M059J (cell line): ENCODE results near the gene GABBR2. TPM values are rescaled to one million over a fixed set of nuclear protein-coding genes. Genes with fewer than 3 reads are reported as not detected.

ENCODE experiments used
- DNase-seq: peaks from one replicate; pipeline ENCODE4 v3.0.0-alpha.2; 2012; ENCODE audit warnings: low read depth
- total RNA-seq: library from RNA; depleted of rRNA; stranded (reverse); fragments of >200 nt; shearing (Covaris generic); gene quantifications from 2 replicates; pipeline ENCODE4 v1.2.3, GENCODE V29; 2014

GABBR2 gene
- total RNA-seq, 1 experiment from 2014 or later, result not detected

DNA sequence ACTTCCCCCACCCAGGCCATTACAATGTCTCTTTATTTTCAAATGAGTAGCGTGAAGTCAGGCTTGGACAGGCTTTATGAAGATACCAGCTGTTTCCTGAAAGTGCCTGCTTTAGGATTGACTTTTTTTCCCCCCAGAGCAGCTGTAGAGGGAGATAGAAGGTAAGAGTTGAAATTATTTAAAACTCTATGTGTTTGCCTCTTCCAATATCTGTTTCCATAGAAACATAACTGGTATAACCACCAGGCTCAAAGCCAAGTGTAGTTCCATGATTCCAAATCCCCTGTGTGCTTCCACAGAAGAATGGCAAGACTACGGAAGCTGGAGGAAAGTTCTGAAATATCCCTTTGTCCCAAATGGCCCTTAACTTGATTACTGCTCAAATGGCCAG, 365.9 kb downstream of the GABBR2 start:
- DNase-seq, result no peak

DNA sequence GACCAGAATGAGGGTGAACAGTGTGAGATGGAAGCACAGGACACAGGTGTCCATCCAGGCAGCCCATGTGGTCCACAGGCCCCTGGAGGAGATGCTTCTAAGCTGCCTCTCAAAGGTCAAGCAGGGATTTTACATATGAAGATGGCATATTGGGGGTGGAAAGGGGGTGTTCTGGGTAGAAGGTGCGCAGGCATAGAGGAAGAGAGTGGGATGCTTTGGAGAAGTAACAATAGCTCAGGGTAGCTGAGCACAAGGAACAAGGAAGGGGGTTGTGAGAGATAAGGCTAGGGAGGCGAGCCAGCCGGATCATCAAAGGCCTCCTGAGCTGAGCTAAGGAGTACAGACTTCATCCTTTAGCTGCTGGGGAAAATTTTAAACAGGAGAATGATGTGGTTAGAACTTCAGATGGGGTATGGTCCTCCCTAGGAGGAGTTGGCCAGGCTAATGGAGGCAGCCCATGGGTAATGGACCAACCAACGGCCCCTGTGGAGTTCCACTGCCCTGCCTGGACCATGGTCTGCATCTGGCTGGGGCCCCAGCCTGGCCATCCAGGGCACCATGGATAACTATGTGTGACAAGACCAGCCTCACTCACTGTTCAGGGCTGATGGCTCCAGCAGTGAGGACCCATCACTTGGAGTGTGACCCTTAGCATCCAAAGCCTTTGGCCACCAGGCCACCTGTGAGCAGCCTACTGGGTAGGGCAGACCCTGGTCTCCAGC, 366.5 kb downstream of the GABBR2 start:
- DNase-seq, result no peak

DNA sequence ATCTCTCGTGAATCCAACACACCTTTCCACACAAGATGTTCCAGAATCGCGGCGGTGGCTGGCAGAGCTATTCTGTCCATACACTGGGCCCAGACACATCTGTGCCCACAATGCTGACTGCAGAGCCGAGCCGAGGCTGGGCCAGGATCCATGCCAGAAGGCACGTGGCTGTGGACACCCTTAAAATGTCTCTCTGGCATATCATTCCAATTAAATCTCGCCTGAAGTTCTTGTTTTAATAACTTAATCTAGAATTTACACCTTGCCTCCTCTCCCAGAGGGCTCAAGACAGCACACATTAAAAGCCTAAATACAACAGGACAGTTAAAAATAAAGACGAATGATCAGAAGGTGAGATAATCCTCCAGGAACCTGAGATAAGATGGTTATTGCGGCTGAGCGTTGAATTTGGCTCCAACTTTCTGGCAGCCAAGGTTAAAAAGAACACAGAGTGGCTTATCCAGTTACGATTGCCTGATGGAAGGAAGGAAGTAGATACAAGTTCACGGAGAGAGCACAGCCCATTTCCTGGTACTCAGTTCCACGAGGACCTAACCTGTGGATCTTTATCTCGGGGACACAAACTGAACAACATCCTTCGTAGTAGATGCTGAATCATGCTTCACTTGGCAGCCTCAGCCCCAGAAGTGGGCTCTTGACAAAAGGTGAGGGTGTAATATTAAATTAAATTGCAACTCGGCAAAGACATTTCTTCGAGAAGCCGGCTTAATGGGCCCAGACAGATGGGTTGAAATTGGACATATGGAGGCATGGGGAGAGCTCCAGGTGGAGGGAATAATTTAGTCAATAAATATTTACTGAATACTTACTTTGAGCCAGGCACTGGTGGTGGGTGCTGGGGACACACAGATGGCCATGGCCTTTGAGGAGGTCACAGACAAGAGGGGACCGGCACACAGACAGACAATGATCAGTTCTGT, 367.3 kb downstream of the GABBR2 start:
- DNase-seq, result no peak

DNA sequence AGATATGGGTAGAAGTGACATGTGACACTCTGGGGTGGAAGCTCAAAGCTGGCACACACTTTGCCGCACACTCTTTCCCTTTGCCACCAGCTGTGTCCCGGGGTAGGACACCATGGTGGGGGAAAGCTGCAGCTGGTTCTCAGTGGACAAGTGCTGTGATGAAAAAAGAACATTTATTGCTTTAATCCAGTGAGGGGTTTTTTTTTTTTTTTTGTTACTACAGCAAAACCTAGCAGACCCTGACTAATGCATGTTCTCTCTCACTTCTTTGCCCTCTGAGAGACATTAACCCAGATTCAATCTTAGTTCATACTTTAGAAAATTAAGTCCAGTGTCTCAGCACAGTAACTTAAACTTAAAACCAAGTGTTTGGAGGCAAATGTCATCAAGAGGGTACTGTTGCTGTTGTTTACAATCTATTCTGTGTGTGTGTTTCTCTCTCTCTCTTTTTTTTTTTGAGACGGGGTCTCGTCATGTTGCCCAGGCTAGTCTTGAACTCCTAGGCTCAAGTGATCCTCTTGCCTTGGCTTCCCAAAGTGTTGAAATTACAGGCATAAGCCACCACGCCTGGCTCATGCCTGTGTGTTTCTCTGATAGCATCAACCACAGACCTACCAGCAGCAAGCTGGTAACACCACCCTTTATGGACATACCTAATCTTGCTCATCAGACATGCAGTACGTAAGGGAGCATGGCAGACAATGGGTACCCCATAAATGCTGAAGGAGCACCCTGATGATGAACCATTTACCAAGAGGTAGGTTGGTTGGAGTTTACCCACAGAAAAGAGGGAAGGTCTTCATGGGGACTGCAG, 368.5 kb downstream of the GABBR2 start:
- DNase-seq, result no peak

DNA sequence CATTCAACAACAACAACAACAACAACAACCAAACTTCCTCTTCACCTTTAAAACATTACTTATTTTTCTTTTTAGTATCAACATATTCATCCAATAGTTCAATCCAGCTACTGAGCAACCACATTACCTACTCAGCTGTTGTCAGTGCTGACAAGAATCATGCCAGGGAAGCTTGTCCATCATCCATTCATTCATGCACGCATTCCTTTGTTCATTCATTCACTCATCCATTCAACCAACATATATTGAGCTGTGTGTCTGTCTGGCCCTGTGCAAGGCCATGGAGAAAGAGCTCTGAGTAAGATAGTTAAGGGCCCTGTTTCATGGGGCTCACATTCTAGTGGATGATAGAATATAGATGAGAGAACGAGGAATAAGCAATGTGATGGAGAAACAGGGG, 373.1 kb downstream of the GABBR2 start:
- no peak for DNase-seq

DNA sequence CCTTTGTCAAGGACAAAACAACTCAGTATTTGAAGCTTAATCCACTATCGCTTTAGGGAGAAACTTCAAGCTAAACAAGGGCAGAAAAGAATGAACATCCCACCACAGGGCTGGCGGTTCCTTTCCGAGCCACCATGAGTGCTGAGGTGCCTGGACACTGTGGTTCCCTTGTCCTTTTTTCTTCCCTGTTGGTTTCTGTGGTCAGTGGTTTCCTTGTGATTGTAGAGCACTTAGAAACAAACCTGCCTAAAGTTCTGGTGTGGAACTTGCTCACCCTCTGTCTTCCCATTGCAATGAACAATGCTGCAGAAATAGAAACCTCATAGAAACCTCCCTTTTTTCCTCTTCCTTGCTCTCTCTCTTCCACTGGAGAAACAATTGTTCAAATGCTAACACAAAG, 373.9 kb downstream of the GABBR2 start:
- peak; percentile 60 for DNase-seq

DNA sequence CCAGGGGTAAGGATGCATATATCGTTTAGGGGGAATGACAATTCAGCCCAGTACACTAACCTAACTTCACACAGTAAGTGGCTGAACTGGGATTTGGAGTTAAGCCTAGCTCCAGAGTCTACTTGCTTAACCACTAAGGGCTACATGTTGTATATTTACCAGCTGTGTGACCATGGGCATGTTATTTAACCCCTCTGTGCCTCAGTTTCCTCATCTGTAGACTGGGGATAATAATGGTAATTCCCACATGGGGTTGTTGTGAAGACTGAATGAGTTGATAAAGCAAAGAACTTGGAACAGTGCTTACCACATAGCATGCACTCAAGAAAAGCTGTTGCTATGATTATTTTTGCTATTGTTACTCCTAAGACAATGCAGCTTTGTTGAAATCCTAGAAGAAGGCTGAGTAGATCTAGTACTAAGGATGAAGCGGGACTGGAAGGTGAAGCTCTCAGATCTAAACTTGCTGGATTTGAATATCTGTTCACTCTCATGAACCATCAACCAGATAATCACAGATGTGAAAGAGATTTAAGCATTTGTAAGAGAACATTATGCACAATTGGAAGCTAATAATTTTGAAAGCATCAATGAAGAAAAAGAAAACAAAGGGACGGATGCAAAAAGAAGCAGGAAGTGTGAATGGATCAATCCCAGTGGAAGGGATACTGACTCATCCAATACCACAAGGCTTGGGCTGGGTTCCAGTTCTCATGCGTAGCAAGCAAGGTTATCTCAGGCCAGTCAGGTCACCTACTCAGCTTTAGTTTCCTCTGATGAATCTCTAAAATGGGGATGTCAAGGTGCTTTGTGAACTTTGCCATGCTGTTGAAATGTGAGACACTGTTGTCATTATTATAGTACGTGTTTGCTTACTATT, 374.8 kb downstream of the GABBR2 start:
- DNase-seq, result peak; percentile 94

DNA sequence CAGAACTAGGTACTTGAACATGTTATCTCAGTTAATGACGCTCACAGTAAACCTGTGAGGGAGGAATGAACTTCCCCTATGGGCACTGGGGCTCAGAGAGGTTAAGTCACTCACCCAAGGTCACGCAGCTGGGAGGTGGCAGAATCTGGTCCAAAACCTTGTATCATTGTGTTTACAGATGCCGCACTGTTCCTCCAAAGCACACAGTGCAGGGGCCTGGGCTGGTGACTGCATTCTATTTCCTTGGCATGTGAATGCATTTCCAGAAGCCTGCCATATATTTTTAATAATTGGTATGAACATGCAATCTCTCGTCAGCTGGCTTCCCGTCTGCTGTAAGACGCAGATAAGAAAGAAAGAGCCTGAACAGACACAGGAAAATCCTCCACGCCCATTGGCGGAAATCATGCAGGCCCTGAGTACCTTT, 376.3 kb downstream of the GABBR2 start:
- no peak for DNase-seq

DNA sequence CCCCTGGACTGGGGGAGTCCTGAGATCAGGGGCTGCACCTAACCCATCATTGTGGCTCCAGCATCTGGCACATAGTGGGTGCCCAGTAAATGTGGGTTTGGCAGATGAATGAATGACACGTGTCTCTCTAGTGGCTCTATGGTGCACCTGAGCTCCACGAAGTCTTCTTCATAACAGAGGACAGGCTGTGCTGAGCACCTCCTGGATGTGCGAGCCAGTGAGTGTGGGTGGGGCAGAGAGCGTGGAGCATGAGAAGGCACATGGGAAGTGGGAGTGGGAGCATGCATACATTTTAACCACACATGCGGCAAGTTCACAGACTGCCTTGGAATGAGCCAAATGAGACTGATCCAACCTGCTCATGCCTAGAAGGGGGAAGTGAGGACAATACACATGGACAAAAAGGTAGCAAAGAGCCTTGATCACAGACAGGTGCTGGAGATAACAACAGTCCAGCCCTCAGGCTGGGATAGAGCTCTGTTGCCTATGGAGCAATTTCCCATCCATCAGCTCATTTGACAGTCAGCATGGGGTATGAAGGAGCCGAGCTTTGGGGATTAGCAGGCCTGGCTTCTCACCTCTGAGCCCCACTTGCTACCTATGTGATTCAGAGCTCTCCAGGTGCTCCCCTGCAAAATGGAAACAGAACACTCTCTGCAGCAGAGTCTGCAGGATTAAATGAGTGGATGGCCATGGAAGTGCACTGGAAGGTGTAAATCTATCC, 377.0 kb downstream of the GABBR2 start:
- DNase-seq, result no peak

DNA sequence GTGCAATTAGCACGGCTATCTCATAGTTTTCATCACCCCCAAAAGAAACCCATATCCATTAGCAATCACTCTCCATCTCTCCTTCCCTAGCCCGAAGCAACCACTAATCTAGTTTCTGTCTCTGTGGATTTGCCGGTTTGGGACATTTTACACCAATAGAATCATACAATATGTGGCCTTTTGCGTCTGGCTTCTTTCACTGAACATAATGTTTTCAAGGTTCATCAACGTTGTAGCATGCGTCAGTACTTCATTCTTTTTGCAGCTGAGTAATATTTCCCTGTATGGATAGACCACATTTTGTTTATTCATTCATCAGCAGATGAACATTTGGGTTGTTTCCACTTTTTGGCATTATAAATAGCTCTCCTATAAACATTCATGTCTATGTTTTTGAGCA, 377.9 kb downstream of the GABBR2 start:
- peak; percentile 30 for DNase-seq

GRCh38 chr9:98329904-98330303, 378.8 kb downstream of the GABBR2 start:
- no peak for DNase-seq

GRCh38 chr9:98329281-98329680, 379.5 kb downstream of the GABBR2 start:
- peak; percentile 35 for DNase-seq

GRCh38 chr9:98328770-98329169, 380.0 kb downstream of the GABBR2 start:
- no peak for DNase-seq

- no peak for DNase-seq
These were observed 380.6 kb downstream of the GABBR2 start for GRCh38 chr9:98328141-98328540.

DNA sequence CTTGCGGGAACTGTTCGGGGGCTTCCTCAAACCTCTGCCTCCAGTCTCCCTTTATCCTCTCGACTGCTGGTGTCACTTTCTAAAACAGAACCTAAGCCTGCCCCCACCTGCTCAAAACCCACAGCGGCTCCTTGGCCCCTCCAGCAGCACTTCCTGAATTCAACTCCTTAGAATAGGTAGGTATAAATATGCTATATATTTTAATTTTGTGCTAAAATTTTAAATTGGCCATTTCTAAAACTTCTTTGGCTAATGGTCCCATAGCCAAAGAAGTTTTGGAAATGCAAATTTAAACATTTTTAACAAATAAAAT, 381.5 kb downstream of the GABBR2 start:
- no peak for DNase-seq

- DNase-seq, result peak; percentile 56
These were observed 382.1 kb downstream of the GABBR2 start for GRCh38 chr9:98326459-98327248.

GRCh38 chr9:98324801-98325200, 383.9 kb downstream of the GABBR2 start:
- no peak for DNase-seq

DNA sequence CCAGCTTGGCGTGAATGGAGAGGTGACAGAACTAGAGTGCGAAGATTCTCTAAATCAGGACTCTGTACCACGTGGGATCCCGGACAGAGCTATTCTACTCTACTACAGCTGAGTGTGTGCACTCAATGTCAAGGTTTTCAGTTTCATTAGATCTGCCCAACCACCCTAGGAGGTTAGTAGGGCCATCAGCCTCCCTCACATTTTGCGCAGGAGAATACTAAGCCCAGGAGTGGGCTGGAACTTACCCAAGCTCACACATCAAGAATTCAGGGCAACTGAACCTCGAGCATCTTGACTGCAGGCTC, 385.0 kb downstream of the GABBR2 start:
- no peak for DNase-seq

GRCh38 chr9:98323051-98323830, 385.5 kb downstream of the GABBR2 start:
- DNase-seq, result peak; percentile 38
